ENCODE data around the gene MYO9B. TPM values are rescaled to one million over a fixed set of nuclear protein-coding genes. Genes with fewer than 3 reads are reported as not detected.
"Not testable (repeated sequence)": the region's sequence is repeated elsewhere in the genome, so short reads cannot be mapped to it uniquely, and the experiment has no call there.

The MYO9B gene
- total RNA-seq, 1 donor from 2014 or later = 83.8 TPM

DNA sequence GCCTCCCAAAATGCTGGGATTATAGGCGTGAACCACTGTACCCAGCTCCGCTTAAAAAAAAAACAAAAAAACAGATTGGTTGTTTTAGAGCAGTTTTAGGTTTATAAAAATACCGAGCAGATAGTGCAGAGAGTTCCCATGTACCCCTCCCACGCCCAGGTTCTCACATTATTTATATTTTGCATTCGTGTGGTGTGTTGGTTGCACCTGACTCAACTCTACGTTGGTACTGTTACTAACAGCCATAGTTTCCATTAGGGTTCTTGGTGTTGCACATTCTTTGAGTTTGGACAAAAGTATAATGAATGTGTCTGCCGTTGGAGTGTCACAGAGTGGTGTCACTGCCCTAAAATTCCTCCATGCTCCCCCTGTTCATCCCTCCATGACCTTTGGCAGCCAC is 29.1 kb downstream of the MYO9B start:
- peaks cover 5% of the 10 kb centered on the region for H3K4me1 Mint-ChIP-seq (ENCODE audit: unreplicated experiment)

DNA sequence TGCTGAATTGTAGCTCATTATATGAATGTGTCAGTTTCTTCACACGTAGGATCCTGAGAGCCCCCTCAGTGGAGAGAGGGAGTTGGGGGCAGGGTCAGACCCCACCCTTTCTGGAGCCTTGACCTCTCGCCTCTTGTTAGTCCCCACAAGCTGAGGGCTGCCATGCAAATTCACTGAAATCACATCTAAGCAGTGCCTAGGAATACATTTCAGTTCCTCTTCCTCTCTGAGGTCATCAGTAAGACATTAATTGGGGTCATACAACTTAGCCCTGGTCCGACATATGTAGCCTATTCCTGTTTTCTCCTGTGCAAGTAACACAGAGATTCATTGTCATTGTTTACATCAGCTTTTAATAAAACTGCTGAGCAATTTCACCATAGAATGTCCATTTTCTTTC is 30.0 kb downstream of the MYO9B start:
- Mint-ChIP-seq H3K4me3 (no peak overlapping the region), H3K27ac (no peak overlapping the region), H3K27me3 (no peaks in the 10 kb centered on the region), H3K9me3 (no peaks in the 10 kb centered on the region), H3K4me1 (ENCODE audit: unreplicated experiment) (peaks cover 5% of the 10 kb centered on the region), H3K36me3 (peaks cover 20% of the 10 kb centered on the region)
- no peak for DNase-seq (ENCODE audit: extremely low spot score, unreplicated experiment)
- TF ChIP-seq, protein P1, sequence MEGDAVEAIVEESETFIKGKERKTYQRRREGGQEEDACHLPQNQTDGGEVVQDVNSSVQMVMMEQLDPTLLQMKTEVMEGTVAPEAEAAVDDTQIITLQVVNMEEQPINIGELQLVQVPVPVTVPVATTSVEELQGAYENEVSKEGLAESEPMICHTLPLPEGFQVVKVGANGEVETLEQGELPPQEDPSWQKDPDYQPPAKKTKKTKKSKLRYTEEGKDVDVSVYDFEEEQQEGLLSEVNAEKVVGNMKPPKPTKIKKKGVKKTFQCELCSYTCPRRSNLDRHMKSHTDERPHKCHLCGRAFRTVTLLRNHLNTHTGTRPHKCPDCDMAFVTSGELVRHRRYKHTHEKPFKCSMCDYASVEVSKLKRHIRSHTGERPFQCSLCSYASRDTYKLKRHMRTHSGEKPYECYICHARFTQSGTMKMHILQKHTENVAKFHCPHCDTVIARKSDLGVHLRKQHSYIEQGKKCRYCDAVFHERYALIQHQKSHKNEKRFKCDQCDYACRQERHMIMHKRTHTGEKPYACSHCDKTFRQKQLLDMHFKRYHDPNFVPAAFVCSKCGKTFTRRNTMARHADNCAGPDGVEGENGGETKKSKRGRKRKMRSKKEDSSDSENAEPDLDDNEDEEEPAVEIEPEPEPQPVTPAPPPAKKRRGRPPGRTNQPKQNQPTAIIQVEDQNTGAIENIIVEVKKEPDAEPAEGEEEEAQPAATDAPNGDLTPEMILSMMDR (conservative IDR thresholded peaks at IDR 0.05) = no peak

More for the DNA sequence above, 29.1 kb downstream of the MYO9B start:
- Mint-ChIP-seq H3K9me3 (no peaks in the 10 kb centered on the region), H3K36me3 (peaks cover 23% of the 10 kb centered on the region), H3K27ac (no peak overlapping the region), H3K27me3 (no peaks in the 10 kb centered on the region), H3K4me3 (no peak overlapping the region)
- TF ChIP-seq, protein P1 (conservative IDR thresholded peaks at IDR 0.05) = no peak
- no peak for DNase-seq (ENCODE audit: extremely low spot score, unreplicated experiment)

DNA sequence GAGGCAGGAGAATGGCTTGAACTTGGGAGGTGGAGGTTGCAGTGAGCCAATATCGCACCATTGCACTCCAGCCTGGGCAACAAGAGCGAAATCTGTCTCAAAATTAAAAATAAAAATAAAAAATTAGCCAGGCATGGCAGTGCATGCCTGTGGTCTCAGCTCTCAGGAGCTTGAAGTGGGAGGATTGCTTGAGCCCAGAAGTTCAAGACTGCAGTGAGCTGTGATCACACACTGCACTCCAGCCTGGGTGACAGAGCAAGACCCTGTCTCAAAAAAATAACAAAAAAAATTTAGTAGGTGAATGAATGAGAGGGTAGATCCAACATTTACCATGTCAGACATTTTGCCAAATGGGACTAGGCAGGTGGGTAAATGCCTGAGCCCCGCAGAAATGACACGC is 31.4 kb downstream of the MYO9B start:
- H3K4me3 Mint-ChIP-seq; DNase-seq (ENCODE audit: extremely low spot score, unreplicated experiment); H3K27me3 Mint-ChIP-seq; H3K4me1 Mint-ChIP-seq (ENCODE audit: unreplicated experiment); H3K27ac Mint-ChIP-seq; H3K9me3 Mint-ChIP-seq: not testable (repeated sequence)
- peaks cover 23% of the 10 kb centered on the region for H3K36me3 Mint-ChIP-seq

DNA sequence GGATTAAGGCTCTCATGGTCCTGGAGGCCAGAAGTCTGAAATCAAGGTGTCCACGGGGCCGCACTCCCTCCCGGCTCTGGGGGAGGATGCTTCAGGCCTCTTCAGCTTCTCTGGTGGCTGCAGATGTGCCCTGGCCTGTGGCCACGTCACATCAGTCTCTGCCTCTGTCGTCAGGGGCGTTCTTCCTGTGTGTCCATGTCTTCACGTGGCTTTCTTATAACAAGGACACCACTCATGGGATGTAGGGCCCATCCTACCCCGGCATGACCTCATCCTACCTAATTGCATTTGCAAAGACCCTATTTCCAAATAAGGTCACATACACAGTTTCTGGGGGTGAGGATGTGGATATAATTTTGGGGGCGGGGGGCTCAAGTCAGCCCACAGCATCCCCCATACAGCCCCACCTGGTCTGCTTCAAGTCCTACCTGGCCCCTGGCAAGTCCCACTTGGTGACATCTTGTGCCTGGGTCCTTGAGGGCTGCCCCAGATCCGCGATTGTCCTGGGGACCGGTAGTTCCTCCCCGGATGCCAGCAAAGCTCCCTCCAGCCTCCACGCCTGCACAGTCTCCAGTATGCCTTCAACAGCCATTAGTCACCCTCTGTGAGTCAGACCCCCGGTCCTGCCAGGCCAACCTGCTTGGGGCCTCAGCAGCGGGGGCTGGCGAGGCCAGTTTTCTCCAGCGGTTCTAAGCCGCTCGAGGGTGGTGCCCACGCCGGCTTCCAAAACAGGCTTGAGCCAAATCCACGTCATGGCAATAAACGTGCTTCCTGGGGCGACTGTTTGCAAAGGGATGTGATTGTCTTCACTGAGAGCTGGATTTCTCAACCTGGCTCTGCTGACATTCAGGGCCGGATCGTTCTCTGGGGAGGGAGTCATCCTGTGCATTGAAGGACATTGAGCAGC is 32.2 kb downstream of the MYO9B start:
- no peaks in the 10 kb centered on the region for H3K27me3 Mint-ChIP-seq
- H3K9me3 Mint-ChIP-seq = no peaks in the 10 kb centered on the region
- H3K27ac Mint-ChIP-seq = no peak overlapping the region
- peaks cover 7% of the 10 kb centered on the region for H3K4me1 Mint-ChIP-seq (ENCODE audit: unreplicated experiment)
- no peak overlapping the region for H3K4me3 Mint-ChIP-seq
- TF ChIP-seq, protein P1 (conservative IDR thresholded peaks at IDR 0.05) = no peak
- H3K36me3 Mint-ChIP-seq = peaks cover 20% of the 10 kb centered on the region
- no peak for DNase-seq (ENCODE audit: extremely low spot score, unreplicated experiment)

DNA sequence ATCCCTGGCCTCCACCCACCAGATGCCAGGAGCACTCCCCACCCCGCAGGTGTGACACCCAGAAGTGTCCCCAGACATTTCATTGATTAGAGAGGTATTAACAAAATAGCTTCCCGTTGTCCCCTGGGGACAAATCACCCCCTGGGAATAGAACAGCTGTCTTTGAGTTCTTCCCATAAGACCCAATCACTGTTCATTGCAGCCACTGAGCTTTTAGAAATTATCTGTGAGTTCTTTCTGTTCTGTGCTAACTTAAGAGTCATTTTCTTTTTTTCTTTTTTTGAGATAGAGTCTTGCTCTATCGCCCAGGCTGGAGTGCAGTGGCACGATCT is 32.8 kb downstream of the MYO9B start:
- Mint-ChIP-seq H3K27ac (no peak overlapping the region), H3K4me3 (no peak overlapping the region), H3K27me3 (no peaks in the 10 kb centered on the region), H3K4me1 (ENCODE audit: unreplicated experiment) (peaks cover 13% of the 10 kb centered on the region), H3K9me3 (no peaks in the 10 kb centered on the region), H3K36me3 (peaks cover 21% of the 10 kb centered on the region)
- TF ChIP-seq, protein P1 (conservative IDR thresholded peaks at IDR 0.05) = no peak
- DNase-seq (ENCODE audit: extremely low spot score, unreplicated experiment) = no peak

DNA sequence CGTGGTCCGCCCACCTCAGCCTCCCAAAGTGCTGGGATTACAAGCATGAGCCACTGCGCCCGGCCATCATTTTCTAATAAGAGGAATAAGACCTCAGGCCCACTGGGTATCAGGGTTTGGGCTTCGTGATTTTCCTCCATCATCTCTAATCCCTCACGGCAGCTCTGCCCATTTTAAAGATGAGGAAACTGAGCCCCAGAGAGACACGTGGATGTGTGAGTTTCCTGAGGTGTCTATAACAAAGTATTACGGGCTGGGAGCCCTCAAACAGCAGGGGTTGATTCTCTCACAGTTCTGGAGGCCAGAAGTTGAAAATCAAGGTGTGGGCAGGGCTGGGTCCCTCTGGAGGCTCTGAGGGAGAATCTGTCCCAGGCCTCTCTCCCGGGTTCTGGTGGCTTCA is 33.7 kb downstream of the MYO9B start:
- no peaks in the 10 kb centered on the region for H3K9me3 Mint-ChIP-seq
- peaks cover 19% of the 10 kb centered on the region for H3K36me3 Mint-ChIP-seq
- no peak overlapping the region for H3K27ac Mint-ChIP-seq
- TF ChIP-seq, protein P1 (conservative IDR thresholded peaks at IDR 0.05) = no peak
- DNase-seq (ENCODE audit: extremely low spot score, unreplicated experiment) = no peak
- H3K4me1 Mint-ChIP-seq (ENCODE audit: unreplicated experiment) = peaks cover 13% of the 10 kb centered on the region
- no peaks in the 10 kb centered on the region for H3K27me3 Mint-ChIP-seq
- H3K4me3 Mint-ChIP-seq = no peak overlapping the region

Measured in type B pancreatic cell (in vitro differentiated cells).